Large intestine (tissue), 3 donors: ENCODE measurements around the gene SEC16A. TPM values are rescaled to one million over a fixed set of nuclear protein-coding genes. Genes with fewer than 3 reads are reported as not detected.

Source experiments
- DNase-seq, 2 donors: peaks; one replicate each; pipeline versions ENCODE4 v3.0.0 to v3.0.0-alpha.2; 2013
- H3K27ac ChIP-seq: one replicate; pipeline ENCODE4 v1.5.1; 2013; ENCODE audit warnings: low read length
- H3K27me3 ChIP-seq: 2 replicates; pipeline ENCODE4 v1.6.1; 2013; ENCODE audit warnings: low read length; ENCODE audit not compliant: control insufficient read depth, insufficient read depth
- H3K36me3 ChIP-seq: 2 replicates; pipeline ENCODE4 v1.6.1; 2013; ENCODE audit warnings: low read length; ENCODE audit not compliant: control insufficient read depth, insufficient read depth
- H3K4me1 ChIP-seq: one replicate; pipeline ENCODE4 v1.6.1; 2013; ENCODE audit warnings: low read length; ENCODE audit not compliant: control insufficient read depth, insufficient read depth
- H3K4me3 ChIP-seq: one replicate; pipeline ENCODE4 v1.5.1; 2013; ENCODE audit warnings: low read length
- H3K9me3 ChIP-seq: one replicate; pipeline ENCODE4 v1.6.1; 2013; ENCODE audit warnings: mild to moderate bottlenecking, low read depth, low read length, moderate library complexity; ENCODE audit not compliant: control insufficient read depth
- WGBS: methylation state at CpG from one replicate; pipeline ENCODE4 v1.1.5; 2013; ENCODE audit warnings: low lambda C conversion rate; ENCODE audit not compliant: insufficient coverage; 5-methylcytosine and 5-hydroxymethylcytosine counted together
- polyA plus RNA-seq: library from polyadenylated mRNA; unstranded; fragments of 120-200 nt; gene quantifications from one replicate; pipeline ENCODE4 v1.2.1, GENCODE V29; 2013

The SEC16A gene
- polyA plus RNA-seq, 1 donor = 51.4 TPM

DNA sequence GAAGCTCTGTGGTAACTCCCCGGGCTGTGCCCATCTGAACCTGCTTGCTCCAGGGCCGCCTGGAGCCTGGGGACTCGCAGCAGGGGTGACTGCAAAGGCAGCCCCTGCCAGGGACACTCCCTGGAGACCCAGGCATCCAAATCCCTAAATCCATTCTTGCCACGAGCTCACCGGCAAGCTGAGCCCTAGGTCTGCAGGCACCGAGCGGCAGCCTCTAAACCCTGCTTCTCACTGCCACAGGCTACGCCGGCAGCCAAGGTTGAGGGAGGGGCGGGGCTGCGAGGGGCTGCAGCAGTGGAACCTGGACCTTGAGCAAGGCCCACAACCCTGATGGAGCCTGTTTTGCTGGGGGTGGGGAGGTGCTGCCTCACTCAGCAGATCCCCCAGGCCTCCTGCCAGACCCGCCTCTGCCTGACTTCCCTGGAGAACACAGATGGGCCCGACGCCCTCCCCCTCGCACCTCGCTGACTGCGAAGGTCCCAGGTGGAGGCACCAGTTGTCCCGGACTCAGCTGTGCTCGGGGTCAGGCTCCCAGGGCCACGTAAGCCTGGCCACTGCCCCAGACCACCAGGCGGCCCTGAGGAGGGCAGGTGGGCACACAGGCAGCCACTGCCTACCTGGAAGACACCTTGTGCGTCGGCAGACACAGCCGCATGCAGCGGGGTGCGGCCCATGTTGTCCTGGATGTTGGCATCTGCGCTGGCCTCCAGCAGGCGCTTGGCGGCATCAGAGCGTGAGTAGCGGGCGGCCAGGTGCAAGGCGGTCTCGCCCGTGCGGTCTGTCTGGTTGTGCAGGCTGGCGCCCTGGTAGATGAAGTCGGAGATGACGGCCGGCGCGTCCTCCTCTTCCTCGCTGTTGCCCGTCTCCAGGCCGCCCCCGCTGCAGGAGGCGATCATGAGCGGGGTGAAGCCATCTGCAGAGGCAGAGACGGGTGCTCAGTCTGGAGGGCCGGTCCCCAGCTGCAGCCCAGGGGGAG is 17.4 kb upstream of the SEC16A start:
- Histone ChIP-seq H3K4me1 (no peaks in the 10 kb centered on the region), H3K27me3 (no peaks in the 10 kb centered on the region), H3K9me3 (peaks cover 2% of the 10 kb centered on the region), H3K4me3 (no peak overlapping the region), H3K27ac (no peak overlapping the region), H3K36me3 (peaks cover 67% of the 10 kb centered on the region)
- WGBS = no CpG with 5 or more reads among the region's 50 CpGs
- no peak for DNase-seq

DNA sequence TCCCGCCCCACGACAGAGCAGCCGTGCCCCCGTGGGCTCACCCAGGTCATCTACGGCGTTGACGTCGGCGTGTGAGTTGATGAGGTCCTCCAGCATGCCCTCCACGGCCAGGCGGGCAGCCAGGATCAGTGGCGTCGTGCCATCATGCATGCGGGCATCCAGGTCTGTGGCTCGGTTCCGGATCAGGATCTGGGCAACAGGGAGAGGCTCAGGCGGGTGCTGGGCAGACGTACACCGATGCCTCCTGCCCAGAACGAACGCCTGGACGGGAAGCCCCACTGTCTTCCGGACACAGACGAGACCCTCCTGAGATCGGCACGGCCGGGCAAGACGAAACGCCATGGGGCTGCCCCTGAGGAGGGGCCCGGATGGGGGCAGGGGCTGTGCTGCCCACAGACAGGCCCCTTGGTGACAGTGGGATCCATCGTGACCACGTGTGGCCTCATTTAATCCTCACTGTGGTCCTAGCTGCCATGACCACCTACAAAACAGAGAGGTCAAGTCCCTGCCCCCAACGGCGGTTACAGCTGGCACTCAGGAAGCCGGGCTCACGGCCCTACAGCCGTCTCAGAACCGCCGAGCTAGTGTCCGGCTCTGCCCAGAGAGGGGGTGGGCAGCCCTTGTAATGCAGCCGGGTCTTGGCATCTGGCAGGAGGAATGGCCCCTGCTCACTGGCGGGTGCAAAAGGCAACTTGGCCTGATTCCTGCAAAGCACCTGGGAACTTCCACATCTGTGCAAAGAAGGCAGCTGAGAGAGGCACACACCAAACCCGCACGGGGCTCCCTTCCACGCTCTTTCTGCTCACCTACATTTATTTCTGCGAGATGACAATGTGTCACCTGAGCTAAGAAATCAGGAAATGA is 16.5 kb upstream of the SEC16A start:
- Histone ChIP-seq H3K4me1 (no peaks in the 10 kb centered on the region), H3K27ac (no peak overlapping the region), H3K4me3 (no peak overlapping the region), H3K27me3 (no peaks in the 10 kb centered on the region), H3K9me3 (no peaks in the 10 kb centered on the region), H3K36me3 (peaks cover 62% of the 10 kb centered on the region)
- DNase-seq = no peak
- no CpG with 5 or more reads among the region's 46 CpGs for WGBS

DNA sequence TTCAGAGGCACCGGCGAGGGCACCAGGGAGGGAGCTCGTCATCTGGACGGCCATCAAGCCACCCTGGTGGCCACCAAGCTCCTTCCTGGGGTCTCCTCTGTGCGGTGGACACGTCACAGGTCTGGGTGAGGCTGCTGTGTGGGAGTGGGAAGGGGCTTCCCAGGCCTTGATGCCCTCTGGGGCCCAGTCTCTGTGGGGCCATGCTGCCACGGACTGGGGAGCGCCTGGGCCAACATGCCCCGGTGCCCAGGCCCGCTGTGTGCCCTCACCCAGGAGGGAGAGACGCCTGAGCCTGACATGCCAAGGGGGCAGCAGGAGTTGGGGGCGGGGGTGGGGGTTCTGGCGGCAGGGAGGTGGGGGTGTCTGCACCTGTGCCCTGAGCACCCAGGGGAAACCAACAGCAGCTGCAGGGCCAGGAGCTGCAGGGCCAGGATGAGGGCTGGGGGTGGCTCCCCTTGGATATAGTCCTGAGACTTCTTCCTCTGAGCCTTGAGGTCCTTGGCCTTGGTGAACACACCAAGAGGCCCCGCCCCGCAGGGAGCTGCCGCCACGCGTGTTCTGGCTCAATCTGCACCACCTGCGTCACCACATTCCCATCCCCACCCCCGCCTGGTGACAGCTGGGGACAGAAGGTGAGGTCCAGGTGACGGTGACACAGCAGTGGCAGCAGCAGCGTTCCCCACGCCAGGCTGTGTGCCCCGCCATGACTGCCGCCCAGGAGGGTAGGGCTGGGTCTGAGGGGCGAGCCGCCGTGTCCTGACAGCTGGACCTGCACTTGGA is 15.3 kb upstream of the SEC16A start:
- H3K4me1 ChIP-seq = no peaks in the 10 kb centered on the region
- no CpG with 5 or more reads among the region's 28 CpGs for WGBS
- no peak for DNase-seq

DNA sequence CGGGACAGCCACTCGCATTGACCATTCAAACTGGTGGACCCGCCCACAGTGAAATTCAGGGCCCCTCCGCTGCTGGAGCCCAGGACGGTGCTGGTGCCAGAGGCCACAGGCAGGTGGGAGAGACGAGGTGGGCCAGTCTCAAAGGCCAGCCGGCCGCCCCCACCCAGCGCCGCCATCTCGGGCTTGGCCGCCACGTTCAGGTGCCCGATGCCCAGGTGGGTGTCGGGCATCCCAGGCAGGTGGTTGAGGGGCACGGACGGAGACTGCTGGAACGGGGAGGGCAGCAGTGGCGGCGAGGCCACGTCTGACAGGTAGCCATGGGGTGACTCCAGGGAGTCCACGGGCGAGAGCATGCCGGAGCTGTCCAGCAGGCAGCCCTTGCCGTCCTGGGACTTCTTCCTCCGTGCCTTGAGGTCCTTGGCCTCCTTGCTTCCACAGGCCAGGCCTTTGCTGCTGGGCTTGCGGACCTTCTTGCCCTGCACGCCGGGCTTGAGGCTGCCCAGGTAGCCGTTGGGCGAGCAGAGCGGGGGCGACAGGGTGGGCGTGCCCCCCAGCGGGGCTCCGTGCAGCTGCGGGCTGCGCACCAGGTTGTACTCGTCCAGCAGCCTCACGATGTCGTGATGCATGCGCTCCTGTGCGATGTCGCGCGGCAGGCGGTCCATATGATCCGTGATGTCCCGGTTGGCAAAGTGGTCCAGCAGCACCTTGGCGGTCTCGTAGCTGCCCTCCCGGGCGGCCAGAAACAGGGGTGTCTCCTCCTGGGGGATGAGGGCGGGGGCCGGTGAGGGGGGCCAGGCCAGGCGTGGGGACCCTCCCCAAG is 14.2 kb upstream of the SEC16A start:
- H3K4me1 ChIP-seq = no peaks in the 10 kb centered on the region

More for the DNA sequence above, 15.3 kb upstream of the SEC16A start:
- H3K27me3 ChIP-seq = no peaks in the 10 kb centered on the region
- H3K4me3 ChIP-seq = no peak overlapping the region
- no peak overlapping the region for H3K27ac ChIP-seq
- H3K36me3 ChIP-seq = peaks cover 52% of the 10 kb centered on the region
- H3K9me3 ChIP-seq = no peaks in the 10 kb centered on the region

DNA sequence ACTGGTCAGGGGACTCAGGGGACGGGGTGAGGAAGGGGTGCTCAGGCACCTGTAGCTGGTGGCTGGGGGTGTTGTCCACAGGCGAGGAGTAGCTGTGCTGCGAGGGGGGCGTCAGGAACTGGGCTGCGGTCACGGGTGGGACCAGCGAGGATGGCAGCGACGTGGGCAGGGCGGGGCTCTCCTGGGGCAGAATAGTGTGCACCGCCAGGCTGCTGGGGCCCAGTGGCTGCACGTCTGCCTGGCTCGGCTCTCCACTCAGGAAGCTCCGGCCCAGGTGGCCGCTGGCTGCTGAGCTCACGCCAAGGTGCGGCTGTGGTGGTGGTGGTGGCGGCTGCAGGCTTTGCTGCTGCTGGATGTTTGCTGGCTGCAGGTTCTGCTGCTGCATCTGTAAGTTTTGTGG is 13.3 kb upstream of the SEC16A start:
- no peaks in the 10 kb centered on the region for H3K9me3 ChIP-seq
- H3K36me3 ChIP-seq = peaks cover 39% of the 10 kb centered on the region
- no CpG with 5 or more reads among the region's 18 CpGs for WGBS
- H3K27me3 ChIP-seq = no peaks in the 10 kb centered on the region
- H3K27ac ChIP-seq = no peak overlapping the region
- no peak for DNase-seq
- H3K4me3 ChIP-seq = no peak overlapping the region
- H3K4me1 ChIP-seq = no peaks in the 10 kb centered on the region

More for the DNA sequence above, 14.2 kb upstream of the SEC16A start:
- Histone ChIP-seq H3K9me3 (no peaks in the 10 kb centered on the region), H3K4me3 (no peak overlapping the region), H3K36me3 (peaks cover 46% of the 10 kb centered on the region), H3K27me3 (no peaks in the 10 kb centered on the region), H3K27ac (no peak overlapping the region)
- WGBS = no CpG with 5 or more reads among the region's 56 CpGs
- no peak for DNase-seq

DNA sequence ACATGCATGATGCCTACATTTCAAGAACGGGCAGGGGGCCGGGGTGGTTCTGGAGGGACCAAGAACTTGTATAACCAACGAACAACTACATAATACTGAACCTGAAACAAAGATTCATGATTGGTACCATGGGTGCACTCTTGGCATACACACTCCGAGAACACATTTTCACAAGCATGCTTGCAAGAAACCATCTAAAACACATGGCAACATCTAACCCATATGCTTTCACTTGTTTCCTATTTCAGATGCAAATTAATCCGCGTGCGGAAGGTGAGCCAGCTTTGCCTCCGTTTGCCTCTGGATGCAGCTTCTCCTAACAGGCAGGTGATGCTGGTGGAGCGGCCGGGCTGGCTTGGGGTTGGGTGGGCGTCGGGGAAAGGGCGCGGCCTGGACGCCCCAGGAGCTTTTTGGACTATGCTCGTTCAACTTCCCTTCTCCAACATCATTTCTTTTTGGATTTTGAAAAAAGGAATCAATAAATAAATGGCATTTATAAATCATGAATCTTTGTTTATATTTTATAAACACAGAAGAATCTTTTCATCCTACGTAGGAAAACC is 12.5 kb upstream of the SEC16A start:
- Histone ChIP-seq H3K27me3 (no peaks in the 10 kb centered on the region), H3K36me3 (peaks cover 32% of the 10 kb centered on the region)

DNA sequence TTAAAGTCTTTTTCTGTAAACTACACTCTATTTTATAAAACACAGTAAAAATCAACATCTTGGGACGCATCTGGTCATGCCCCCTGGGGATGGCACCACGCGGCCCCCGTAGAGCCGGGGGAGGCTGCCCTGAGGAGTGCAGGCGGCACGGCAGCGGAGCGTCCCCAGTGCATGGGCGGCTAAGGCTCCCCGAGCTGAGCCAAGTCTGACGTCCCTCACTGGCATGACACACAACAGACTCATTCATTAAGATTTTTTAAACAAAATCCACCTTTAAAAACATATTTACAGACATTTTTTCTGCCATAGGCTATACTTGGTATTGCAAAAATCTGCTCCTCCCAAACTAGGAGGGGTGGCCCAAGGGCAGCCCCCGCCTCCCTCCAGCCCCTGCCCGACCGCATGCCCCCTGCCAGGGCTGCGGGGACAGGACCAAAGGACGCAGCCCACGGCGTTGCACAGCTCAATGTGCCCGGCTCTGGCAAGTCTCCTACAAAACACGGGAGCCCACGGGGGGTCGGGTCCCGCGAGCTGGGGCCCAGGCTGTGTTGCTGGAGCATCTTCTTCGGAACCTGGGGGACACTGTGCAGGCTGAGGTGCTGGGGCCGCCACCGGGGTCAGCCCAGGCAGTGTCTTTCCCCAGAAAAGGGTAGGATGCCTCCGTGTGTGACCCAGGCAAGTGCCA is 11.8 kb upstream of the SEC16A start:
- no peak overlapping the region for H3K4me3 ChIP-seq
- no peak overlapping the region for H3K27ac ChIP-seq
- peaks cover 26% of the 10 kb centered on the region for H3K36me3 ChIP-seq
- no peak for DNase-seq
- WGBS = no CpG with 5 or more reads among the region's 29 CpGs
- no peaks in the 10 kb centered on the region for H3K9me3 ChIP-seq
- no peaks in the 10 kb centered on the region for H3K4me1 ChIP-seq
- peaks cover under 1% of the 10 kb centered on the region for H3K27me3 ChIP-seq

More for the DNA sequence above, 12.5 kb upstream of the SEC16A start:
- Histone ChIP-seq H3K4me3 (no peak overlapping the region), H3K4me1 (no peaks in the 10 kb centered on the region), H3K27ac (no peak overlapping the region), H3K9me3 (no peaks in the 10 kb centered on the region)
- DNase-seq = no peak
- 89% methylated on average over 1 of the region's 17 CpGs for WGBS

DNA sequence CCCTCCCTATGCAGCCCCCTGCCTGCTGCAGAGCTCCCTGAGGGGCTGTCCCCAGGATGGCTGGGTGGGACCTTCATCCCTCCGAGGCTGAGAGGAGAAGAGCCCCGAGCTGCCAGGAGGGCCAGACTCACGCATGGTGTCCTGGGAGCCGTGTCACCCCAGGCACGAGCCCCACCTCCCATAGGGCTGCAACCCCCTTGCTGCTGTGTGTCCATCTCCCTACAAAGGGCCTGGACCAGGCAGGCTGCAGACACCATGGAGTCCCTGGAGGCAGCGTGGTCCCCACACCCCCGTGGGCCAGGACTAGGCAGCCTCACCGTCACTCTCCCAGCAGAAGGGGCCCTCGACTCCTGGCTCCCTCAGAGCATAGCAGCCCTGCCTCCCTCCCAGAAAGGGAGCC is 11.2 kb upstream of the SEC16A start:
- DNase-seq = no peak
- no peaks in the 10 kb centered on the region for H3K4me1 ChIP-seq
- WGBS = no CpG with 5 or more reads among the region's 9 CpGs
- H3K36me3 ChIP-seq = peaks cover 20% of the 10 kb centered on the region
- H3K27ac ChIP-seq = no peak overlapping the region
- no peak overlapping the region for H3K4me3 ChIP-seq
- H3K9me3 ChIP-seq = no peaks in the 10 kb centered on the region
- peaks cover 2% of the 10 kb centered on the region for H3K27me3 ChIP-seq

DNA sequence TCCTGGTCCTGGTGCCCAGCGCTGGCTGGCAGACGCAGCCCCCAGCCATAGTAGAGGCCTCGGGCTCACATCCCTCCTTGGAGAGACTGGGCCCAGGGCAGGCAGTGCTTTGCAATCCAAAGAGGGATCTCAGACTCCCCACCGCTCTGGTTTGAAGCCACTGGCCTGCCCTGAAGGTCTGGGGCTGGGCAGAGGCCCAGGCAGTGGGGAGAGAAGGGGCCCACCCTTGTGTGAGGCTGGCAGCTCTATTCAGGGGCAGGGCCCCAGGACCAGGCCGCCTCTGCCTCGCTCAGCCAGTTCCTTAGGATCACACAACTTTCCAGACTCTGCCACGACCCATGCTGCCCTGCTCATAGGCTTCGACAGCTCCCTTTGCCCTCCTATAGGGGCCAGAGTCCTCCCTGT is 10.7 kb upstream of the SEC16A start:
- no peaks in the 10 kb centered on the region for H3K9me3 ChIP-seq
- peaks cover 2% of the 10 kb centered on the region for H3K27me3 ChIP-seq
- no peak for DNase-seq
- no peaks in the 10 kb centered on the region for H3K4me1 ChIP-seq
- H3K27ac ChIP-seq = no peak overlapping the region
- no peak overlapping the region for H3K4me3 ChIP-seq
- no CpG with 5 or more reads among the region's 8 CpGs for WGBS
- peaks cover 15% of the 10 kb centered on the region for H3K36me3 ChIP-seq
